Gastrocnemius medialis (tissue), 4 donors: ENCODE data around the gene PDZD4. TPM values are rescaled to one million over a fixed set of nuclear protein-coding genes. Genes with fewer than 3 reads are reported as not detected.

Experiments used
- ATAC-seq, 2 donors: fragments of 150-250 bp; one replicate each; pipeline ENCODE4 v1.9.1; 2016
- DNase-seq, 2 donors: peaks; one replicate each; pipeline ENCODE4 v3.0.0-alpha.2; 2019
- H3K27ac ChIP-seq, 4 donors: fragments of 200-600 bp; sonication (generic); 1 replicate in 1 of 4; 2 replicates in 3 of 4; pipeline ENCODE4 v1.5.1; 2016 to 2018; ENCODE audit warnings: mild to moderate bottlenecking in 2 of 4, moderate library complexity in 1 of 4
- H3K27me3 ChIP-seq, 3 donors: fragments of 200-600 bp; sonication (generic) in 2 of 3; 1 replicate in 1 of 3; 2 replicates in 2 of 3; pipeline versions ENCODE4 v1.5.1 to v1.6.0; 2016 to 2019; ENCODE audit warnings: mild to moderate bottlenecking in 1 of 3, moderate library complexity in 1 of 3
- H3K36me3 ChIP-seq, 2 donors: fragments of 200-600 bp; sonication (generic) in 1 of 2; one replicate each; pipeline ENCODE4 v1.5.1; 2017 to 2018
- H3K4me1 ChIP-seq, 2 donors: fragments of 200-600 bp; sonication (generic) in 1 of 2; one replicate each; pipeline ENCODE4 v1.5.1; 2016 to 2017; ENCODE audit warnings: mild to moderate bottlenecking in 2 of 2
- H3K4me3 ChIP-seq, 4 donors: fragments of 200-600 bp; sonication (generic) in 3 of 4; 1 replicate in 1 of 4; 2 replicates in 3 of 4; pipeline ENCODE4 v1.5.1; 2016 to 2019; ENCODE audit warnings: mild to moderate bottlenecking in 2 of 4
- H3K9me3 ChIP-seq, 3 donors: fragments of 200-600 bp; sonication (generic) in 2 of 3; 1 replicate in 1 of 3; 2 replicates in 2 of 3; pipeline ENCODE4 v1.5.1; 2016 to 2019
- CTCF ChIP-seq, 5 experiments: fragments of 450-650 bp in 3 of 5; fragments of 200-600 bp in 2 of 5; sonication (generic) in 2 of 5; IDR thresholded peaks in 4 of 5; conservative IDR thresholded peaks in 1 of 5; 1 replicate in 4 of 5; 2 replicates in 1 of 5; pipeline ENCODE4 v1.5.1; 2016 to 2019; ENCODE audit warnings: antibody characterized with exemption in 5 of 5, mild to moderate bottlenecking in 3 of 5, moderate library complexity in 3 of 5
- POLR2A ChIP-seq, 2 donors: fragments of 450-650 bp; IDR thresholded peaks; one replicate each; pipeline ENCODE4 v1.6.1; 2017; ENCODE audit warnings: antibody characterized with exemption in 2 of 2, mild to moderate bottlenecking in 2 of 2, moderate library complexity in 2 of 2
- in situ Hi-C, 4 donors: fragments of 200-750 bp; cut with MboI; loops; one replicate each; pipeline versions ENCODE4 v1.15.0 to v1.8.0; 2017; ENCODE audit warnings: low sequenced_read_pairs in 4 of 4
- intact Hi-C: fragments of 100-400 bp; cut with DNase I; formaldehyde crosslinking; loops from one replicate; pipeline ENCODE4 v1.15.1; 2023; ENCODE audit warnings: low total_unique reads
- total RNA-seq, 4 donors: library from RNA; depleted of rRNA; stranded (reverse); fragments of >200 nt; gene quantifications; one replicate each; pipeline versions ENCODE4 v1.1.0 to v1.2.3, GENCODE V29; 2016

Gene PDZD4
- total RNA-seq, 4 donors from 2014 or later, result 0.59 to 2.2 (median 1.4) TPM

DNA sequence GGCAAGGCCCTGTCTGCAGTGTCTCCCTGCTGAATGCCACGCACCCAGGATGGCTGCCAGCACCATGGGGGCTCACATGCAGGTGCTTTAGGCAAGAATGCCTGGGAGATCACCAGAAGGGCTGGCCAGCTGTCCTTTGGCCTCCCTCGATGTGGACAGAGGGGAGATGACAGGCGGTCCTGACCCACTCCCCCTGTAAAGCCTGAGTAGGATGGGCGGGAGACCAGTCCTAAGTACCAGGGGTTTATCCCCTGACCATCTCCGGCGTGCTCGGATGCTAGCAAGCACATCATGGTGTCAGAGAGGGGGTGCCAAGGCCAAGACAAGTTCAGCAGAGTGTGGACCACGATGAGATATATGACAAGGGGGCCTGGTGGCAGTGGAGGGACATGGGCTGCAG lies 5.3 kb downstream of the PDZD4 start:
- Histone ChIP-seq H3K4me1 (no peaks in the 10 kb centered on the region), H3K9me3 (no peaks in the 10 kb centered on the region), H3K27ac (no peak overlapping the region), H3K36me3 (no peaks in the 10 kb centered on the region), H3K27me3 (peaks cover 0 to 19% (median 15%) of the 10 kb centered on the region in 3 donors), H3K4me3 (no peak overlapping the region)
- in situ Hi-C loops (no loop called here), intact Hi-C loops (no loop called here)
- DNase-seq (no peak), ATAC-seq (no peak)
- TF ChIP-seq CTCF (IDR thresholded peaks at IDR 0.05 in 4 of 5, conservative IDR thresholded peaks at IDR 0.05 in 1 of 5), result no peak
- no peak for TF ChIP-seq POLR2A (IDR thresholded peaks at IDR 0.05)

DNA sequence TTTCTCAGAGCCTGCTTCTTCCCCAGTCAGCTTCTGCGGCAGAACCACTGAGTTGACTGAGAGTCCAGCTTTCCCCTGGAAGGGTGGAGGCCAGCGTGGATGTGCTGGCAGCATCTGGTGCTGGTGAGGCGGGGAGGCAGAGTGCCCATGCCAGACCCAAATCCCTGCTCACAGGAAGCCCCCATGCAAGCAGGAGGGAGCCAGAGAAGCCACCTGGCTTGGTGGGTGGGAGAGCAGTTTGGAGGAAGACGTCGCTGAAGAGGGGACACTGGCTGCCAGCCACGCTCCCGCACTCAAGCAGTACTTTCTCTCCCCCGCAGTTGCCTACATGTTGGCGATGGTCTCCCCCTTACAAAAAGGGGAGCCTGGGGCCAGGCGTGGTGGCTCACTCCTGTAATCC lies 6.0 kb downstream of the PDZD4 start:
- no peak for TF ChIP-seq POLR2A (IDR thresholded peaks at IDR 0.05)
- TF ChIP-seq CTCF (IDR thresholded peaks at IDR 0.05 in 4 of 5, conservative IDR thresholded peaks at IDR 0.05 in 1 of 5), result no peak
- no peaks in the 10 kb centered on the region for H3K36me3 ChIP-seq
- ATAC-seq (no peak), DNase-seq (no peak)
- H3K4me3 ChIP-seq, result no peak overlapping the region
- no peaks in the 10 kb centered on the region for H3K4me1 ChIP-seq
- no peak overlapping the region for H3K27ac ChIP-seq
- intact Hi-C loops (no loop called here), in situ Hi-C loops (no loop called here)
- no peaks in the 10 kb centered on the region for H3K9me3 ChIP-seq
- peaks cover 0 to 13% (median 11%) of the 10 kb centered on the region in 3 donors for H3K27me3 ChIP-seq

DNA sequence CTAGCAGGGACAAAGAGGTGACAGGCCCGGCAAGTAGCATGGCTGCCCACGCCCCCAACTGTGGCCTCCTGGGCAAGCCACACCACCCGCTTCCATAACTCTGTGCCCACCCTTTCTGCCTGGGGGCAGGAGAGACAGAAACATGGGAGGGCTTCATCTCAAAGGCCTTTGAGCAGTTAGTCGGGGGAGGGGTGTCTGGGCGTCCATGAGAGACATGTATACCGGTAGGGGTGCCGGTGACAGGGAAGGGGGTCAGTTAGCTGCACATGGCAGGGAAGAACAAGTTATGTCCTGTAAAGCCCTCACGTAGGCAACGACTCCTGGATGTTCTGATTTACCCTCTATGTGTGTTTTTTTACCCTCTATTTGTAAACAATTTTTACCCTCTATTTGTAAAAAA lies 9.3 kb downstream of the PDZD4 start:
- in situ Hi-C loops (no loop called here), intact Hi-C loops (no loop called here)
- TF ChIP-seq POLR2A (IDR thresholded peaks at IDR 0.05), result no peak
- TF ChIP-seq CTCF (IDR thresholded peaks at IDR 0.05 in 4 of 5, conservative IDR thresholded peaks at IDR 0.05 in 1 of 5), result no peak
- Histone ChIP-seq H3K4me3 (no peak overlapping the region), H3K27me3 (peaks cover 0 to 10% (median 8%) of the 10 kb centered on the region in 3 donors), H3K27ac (no peak overlapping the region), H3K4me1 (no peaks in the 10 kb centered on the region), H3K9me3 (no peaks in the 10 kb centered on the region), H3K36me3 (no peaks in the 10 kb centered on the region)
- ATAC-seq (no peak), DNase-seq (no peak)

DNA sequence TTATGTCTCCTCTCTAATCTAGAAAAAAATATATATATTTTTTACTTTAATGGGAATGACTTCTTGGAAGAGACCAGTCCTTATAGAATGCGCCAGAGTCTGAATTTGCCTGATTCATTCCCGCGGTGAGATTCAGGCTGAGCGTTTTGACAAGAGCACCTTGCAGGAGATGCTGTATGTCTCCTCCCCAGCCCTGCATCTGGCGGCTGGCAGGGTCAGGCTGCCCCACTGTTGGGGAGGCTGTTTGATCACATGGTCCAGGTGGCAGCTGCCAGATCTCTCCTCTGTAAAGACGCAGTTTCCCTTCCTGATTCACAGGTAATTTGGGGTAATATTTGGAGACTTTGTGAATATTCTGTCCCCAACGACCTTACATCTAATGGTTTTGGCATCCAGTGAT lies 9.7 kb downstream of the PDZD4 start:
- in situ Hi-C loops, result no loop called here
- H3K27me3 ChIP-seq, result peaks cover 0 to 10% (median 8%) of the 10 kb centered on the region in 3 donors
- H3K4me1 ChIP-seq, result no peaks in the 10 kb centered on the region
- H3K36me3 ChIP-seq, result no peaks in the 10 kb centered on the region
- no peaks in the 10 kb centered on the region for H3K9me3 ChIP-seq
- H3K4me3 ChIP-seq, result no peak overlapping the region
- intact Hi-C loops, result no loop called here
- H3K27ac ChIP-seq, result no peak overlapping the region
- TF ChIP-seq POLR2A (IDR thresholded peaks at IDR 0.05) (no peak), CTCF (IDR thresholded peaks at IDR 0.05 in 4 of 5, conservative IDR thresholded peaks at IDR 0.05 in 1 of 5) (no peak)
- DNase-seq (no peak), ATAC-seq (no peak)

- H3K27me3 ChIP-seq, result peaks cover 0 to 10% (median 8%) of the 10 kb centered on the region in 3 donors
Observed at GRCh38 chrX:153819384-153820040, 10.8 kb downstream of the PDZD4 start.

More at GRCh38 chrX:153819384-153820040, 10.8 kb downstream of the PDZD4 start:
- peak overlapping the region; percentile 41 to 56 (median 47) for H3K4me3 ChIP-seq
- no peaks in the 10 kb centered on the region for H3K4me1 ChIP-seq
- H3K36me3 ChIP-seq, result no peaks in the 10 kb centered on the region
- in situ Hi-C loops (no loop called here), intact Hi-C loops (no loop called here)
- no peak overlapping the region for H3K27ac ChIP-seq
- no peak for TF ChIP-seq CTCF (IDR thresholded peaks at IDR 0.05 in 4 of 5, conservative IDR thresholded peaks at IDR 0.05 in 1 of 5)
- no peak for TF ChIP-seq POLR2A (IDR thresholded peaks at IDR 0.05)
- DNase-seq, result no peak
- H3K9me3 ChIP-seq, result no peaks in the 10 kb centered on the region
- ATAC-seq, result no peak
